ENCODE results near the gene HIGD1A. TPM values are rescaled to one million over a fixed set of nuclear protein-coding genes. Genes with fewer than 3 reads are reported as not detected.

HIGD1A gene
- total RNA-seq, 2 donors from 2014 or later, result 36.3 to 52.4 TPM

DNA sequence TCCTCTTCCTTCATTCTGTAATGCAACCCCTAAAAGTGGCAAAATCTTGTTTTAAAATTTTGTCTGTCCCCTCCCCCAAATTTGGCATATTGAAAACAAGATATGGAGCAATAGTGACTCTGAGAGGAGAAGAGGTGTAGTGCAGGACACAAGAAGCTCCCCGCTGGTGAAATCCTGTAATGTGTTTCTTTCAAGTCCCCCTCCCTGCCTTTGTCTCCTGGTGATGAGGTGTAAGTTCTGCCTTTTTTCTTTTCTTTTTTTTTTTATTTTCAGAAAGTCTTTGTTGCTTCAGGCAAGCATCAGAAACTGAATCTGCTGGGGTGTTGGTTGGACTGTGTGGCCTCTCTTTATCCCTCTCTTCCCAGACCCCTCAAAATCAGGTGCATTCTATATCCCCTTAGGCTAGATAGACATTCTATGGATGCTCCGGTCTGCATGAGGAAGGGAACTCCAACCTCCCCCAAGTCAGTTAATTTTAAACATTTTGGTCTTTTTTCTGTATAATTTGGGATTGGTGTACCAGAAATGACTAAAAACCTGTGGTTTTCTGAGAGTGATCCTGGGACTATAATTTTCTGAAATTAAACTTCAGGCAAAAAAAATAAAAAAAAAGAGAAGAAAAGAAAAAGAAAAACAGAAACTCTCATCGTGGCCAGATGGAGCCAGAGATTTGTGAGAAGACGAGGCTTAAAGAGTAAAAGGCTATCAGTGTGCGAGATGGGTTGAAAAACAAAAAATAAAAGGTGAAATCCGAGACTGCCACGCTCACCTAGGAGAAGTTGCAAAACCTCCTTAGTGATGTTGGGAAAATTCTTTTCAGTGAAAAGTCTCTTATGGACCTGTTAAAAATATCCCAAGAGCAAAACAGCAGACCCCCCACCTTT, 26.4 kb upstream of the HIGD1A start:
- ATAC-seq, result peak; percentile 52
- WGBS, 2 donors, result 28 to 31% methylated on average over 7 of the region's 7 CpGs
- no peak for TF ChIP-seq POLR2A (IDR thresholded peaks at IDR 0.05)
- TF ChIP-seq, protein P1, sequence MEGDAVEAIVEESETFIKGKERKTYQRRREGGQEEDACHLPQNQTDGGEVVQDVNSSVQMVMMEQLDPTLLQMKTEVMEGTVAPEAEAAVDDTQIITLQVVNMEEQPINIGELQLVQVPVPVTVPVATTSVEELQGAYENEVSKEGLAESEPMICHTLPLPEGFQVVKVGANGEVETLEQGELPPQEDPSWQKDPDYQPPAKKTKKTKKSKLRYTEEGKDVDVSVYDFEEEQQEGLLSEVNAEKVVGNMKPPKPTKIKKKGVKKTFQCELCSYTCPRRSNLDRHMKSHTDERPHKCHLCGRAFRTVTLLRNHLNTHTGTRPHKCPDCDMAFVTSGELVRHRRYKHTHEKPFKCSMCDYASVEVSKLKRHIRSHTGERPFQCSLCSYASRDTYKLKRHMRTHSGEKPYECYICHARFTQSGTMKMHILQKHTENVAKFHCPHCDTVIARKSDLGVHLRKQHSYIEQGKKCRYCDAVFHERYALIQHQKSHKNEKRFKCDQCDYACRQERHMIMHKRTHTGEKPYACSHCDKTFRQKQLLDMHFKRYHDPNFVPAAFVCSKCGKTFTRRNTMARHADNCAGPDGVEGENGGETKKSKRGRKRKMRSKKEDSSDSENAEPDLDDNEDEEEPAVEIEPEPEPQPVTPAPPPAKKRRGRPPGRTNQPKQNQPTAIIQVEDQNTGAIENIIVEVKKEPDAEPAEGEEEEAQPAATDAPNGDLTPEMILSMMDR (IDR thresholded peaks at IDR 0.05), result peak; percentile 19 to 72 (median 58)

DNA sequence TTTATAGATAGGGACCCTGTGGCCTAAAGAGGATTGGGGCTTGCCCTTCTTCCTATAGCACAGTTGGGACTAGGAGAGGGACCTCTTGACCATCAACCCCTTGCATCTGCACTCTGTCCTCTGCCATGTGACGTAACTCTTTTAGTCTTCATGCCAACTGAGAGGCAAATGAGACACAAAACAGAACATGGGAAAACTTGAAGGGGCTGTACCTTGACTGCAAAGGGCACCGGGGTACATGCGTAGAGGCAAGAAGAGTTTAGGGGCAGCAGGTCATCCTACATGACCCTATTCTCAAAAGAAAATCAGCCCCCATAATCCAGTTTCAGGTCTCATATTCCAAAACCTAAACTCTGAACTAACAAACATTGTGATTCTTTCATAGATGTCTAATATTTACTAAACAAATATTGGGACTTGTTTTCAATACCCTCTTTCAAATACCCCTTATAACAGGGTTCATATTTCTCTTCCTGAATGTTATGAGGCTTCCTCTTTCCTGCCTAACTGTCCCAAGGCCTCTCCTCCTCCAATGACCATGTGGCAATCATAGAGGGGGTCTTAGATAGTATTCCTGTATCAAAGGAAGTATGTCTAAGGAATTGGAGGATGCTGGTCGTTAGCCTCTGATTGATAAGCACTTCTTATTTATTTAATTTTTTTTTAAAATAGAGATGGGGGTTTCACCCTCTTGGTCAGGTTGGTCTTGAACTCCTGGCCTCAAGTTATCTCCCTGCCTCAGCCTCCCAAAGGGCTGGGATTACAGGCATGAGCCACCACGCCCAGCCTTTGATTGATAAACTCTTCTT, 25.5 kb upstream of the HIGD1A start:
- Histone ChIP-seq H3K27me3 (no peaks in the 10 kb centered on the region), H3K4me3 (no peak overlapping the region), H3K4me1 (no peaks in the 10 kb centered on the region), H3K9me3 (no peaks in the 10 kb centered on the region), H3K36me3 (replicated peaks in 1 of 2; ENCODE audit: insufficient read depth in 1 of 2, low read depth in 2 of 2) (no peaks in the 10 kb centered on the region), H3K27ac (no peak overlapping the region)
- TF ChIP-seq, protein P1 (IDR thresholded peaks at IDR 0.05), result no peak
- TF ChIP-seq POLR2A (IDR thresholded peaks at IDR 0.05), result no peak
- WGBS, 2 donors, result 67 to 71% methylated on average over 5 of the region's 5 CpGs
- intact Hi-C loops (cut with DNase I), result no loop called here
- no peak for ATAC-seq
- no peak for DNase-seq

More for the DNA sequence above, 26.4 kb upstream of the HIGD1A start:
- Histone ChIP-seq H3K9me3 (no peaks in the 10 kb centered on the region), H3K36me3 (replicated peaks in 1 of 2; ENCODE audit: insufficient read depth in 1 of 2, low read depth in 2 of 2) (no peaks in the 10 kb centered on the region), H3K27me3 (no peaks in the 10 kb centered on the region), H3K4me3 (no peak overlapping the region), H3K27ac (no peak overlapping the region), H3K4me1 (no peaks in the 10 kb centered on the region)
- DNase-seq, result peak in 1 of 4 donors; percentile 20
- intact Hi-C loops (cut with DNase I), result no loop called here

DNA sequence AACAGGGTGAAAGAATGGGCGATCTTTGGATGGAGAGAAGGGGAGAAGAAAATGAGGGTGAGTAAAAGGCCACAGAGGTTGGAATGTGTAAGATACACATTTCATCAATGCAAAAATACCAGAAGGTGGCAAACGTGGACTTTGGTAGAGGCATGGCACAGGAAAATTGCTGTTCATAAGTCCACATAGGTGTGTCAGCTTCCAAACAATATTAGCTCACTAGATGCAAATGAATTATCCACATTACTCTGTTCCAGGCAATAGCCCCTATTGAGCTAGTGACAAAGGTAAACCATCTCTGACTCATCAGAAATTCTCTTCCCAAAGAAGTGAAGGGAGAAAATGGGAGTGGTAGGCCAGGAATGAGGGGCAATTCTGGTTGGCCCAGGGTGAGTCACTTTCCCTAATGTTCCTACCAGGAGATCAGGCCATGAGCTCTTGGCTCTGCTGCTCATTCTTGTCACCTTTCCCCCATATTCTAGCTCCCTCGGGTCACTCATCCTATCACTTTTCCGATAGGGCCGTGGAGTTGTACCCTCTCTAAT, 24.9 kb upstream of the HIGD1A start:
- H3K27me3 ChIP-seq, result no peaks in the 10 kb centered on the region
- H3K9me3 ChIP-seq, result no peaks in the 10 kb centered on the region
- H3K4me3 ChIP-seq, result no peak overlapping the region
- ATAC-seq (no peak), DNase-seq (no peak)
- no peaks in the 10 kb centered on the region for H3K36me3 ChIP-seq (replicated peaks in 1 of 2; ENCODE audit: insufficient read depth in 1 of 2, low read depth in 2 of 2)
- WGBS, 2 donors, result 75 to 78% methylated on average over 5 of the region's 5 CpGs
- no peaks in the 10 kb centered on the region for H3K4me1 ChIP-seq
- intact Hi-C loops (cut with DNase I), result no loop called here
- no peak for TF ChIP-seq POLR2A (IDR thresholded peaks at IDR 0.05)
- TF ChIP-seq, protein P1 (IDR thresholded peaks at IDR 0.05), result no peak
- no peak overlapping the region for H3K27ac ChIP-seq

DNA sequence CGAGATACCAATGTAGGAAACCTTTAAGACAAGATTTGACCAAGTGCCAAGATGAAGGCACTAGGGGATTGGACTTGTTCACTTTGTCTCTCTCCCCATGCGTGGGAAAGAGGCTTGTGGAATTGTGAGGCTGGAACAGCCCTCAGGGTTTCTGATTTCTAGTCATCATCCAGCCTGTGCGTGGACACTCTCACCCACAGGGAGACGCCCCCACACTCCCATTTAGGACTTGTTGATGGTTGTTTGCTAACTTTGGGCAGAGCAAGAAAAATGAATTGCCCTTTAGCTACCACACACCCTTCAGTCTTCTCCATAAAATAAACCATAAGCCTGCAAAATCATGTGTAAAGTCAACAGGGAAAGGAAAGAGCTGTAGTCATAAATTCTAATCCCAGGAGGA, 23.4 kb upstream of the HIGD1A start:
- DNase-seq (no peak), ATAC-seq (no peak)
- Histone ChIP-seq H3K27me3 (no peaks in the 10 kb centered on the region), H3K9me3 (no peaks in the 10 kb centered on the region), H3K4me3 (no peak overlapping the region), H3K36me3 (replicated peaks in 1 of 2; ENCODE audit: insufficient read depth in 1 of 2, low read depth in 2 of 2) (no peaks in the 10 kb centered on the region), H3K4me1 (no peaks in the 10 kb centered on the region), H3K27ac (no peak overlapping the region)
- intact Hi-C loops (cut with DNase I), result no loop called here
- WGBS, 2 donors, result 86 to 88% methylated on average over 4 of the region's 4 CpGs
- TF ChIP-seq, protein P1 (IDR thresholded peaks at IDR 0.05), result no peak
- TF ChIP-seq POLR2A (IDR thresholded peaks at IDR 0.05), result no peak
